SH-SY5Y (cell line): ENCODE results near the gene DFFA.

Source experiments
- GATA2 ChIP-seq: IDR thresholded peaks from 2 replicates; pipeline ENCODE4 v1.6.1; 2011; ENCODE audit warnings: mild to moderate bottlenecking, low read depth, low read length
- GATA3 ChIP-seq: IDR thresholded peaks from 2 replicates; pipeline ENCODE4 v1.6.1; 2011; ENCODE audit warnings: low read depth, mild to moderate bottlenecking, low read length, moderate library complexity

DNA sequence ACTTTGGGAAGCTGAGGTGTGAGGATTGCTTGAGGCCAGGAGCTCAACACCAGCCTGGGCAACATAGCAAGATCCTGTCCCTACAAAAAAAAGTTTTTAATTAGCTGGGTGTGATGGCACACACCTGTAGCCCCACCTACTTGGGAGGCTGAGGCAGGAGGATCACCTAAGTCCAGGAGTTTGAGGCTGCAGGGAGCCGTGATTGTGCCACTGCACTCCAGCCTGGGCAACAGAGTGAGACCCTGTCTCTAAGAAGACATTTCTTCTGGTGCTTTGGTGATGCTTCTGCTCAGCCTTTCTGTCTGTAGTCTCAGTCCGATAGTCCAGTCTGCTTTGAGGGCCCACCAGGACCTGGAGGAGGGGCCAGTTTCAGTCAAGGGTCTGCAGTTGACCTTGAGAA, 65.1 kb downstream of the DFFA start:
- TF ChIP-seq GATA2 = no peak
- no peak for TF ChIP-seq GATA3
